MM.1S (cell line): ENCODE data around the gene TUT1.

Source experiments
- DNase-seq: peaks from one replicate; pipeline ENCODE4 v3.0.0-alpha.2; 2015
- H2AFZ ChIP-seq: fragments of 300-600 bp; sonication (generic); 2 replicates; pipeline ENCODE4 v1.6.0; 2016; ENCODE audit warnings: antibody characterized with exemption, low read length
- H3F3A ChIP-seq: fragments of 300-600 bp; sonication (generic); 2 replicates; pipeline ENCODE4 v1.6.1; 2016; ENCODE audit warnings: mild to moderate bottlenecking, antibody characterized with exemption, low read length, moderate library complexity, mixed read lengths; ENCODE audit not compliant: insufficient read depth
- H3K27ac ChIP-seq: fragments of 300-600 bp; sonication (generic); 2 replicates; pipeline ENCODE4 v1.5.1; 2016; ENCODE audit warnings: mild to moderate bottlenecking, low read length
- H3K27me3 ChIP-seq: fragments of 300-600 bp; sonication (generic); replicated peaks from 2 replicates; pipeline ENCODE4 v1.6.0; 2016; ENCODE audit warnings: low read length; ENCODE audit not compliant: insufficient read depth
- H3K36me3 ChIP-seq: fragments of 300-600 bp; sonication (generic); replicated peaks from 2 replicates; pipeline ENCODE4 v1.6.1; 2016; ENCODE audit warnings: mild to moderate bottlenecking, low read length, mixed read lengths; ENCODE audit not compliant: insufficient read depth
- H3K4me1 ChIP-seq: fragments of 300-600 bp; sonication (generic); 2 replicates; pipeline ENCODE4 v1.6.1; 2016; ENCODE audit warnings: low read length, mixed read lengths
- H3K4me2 ChIP-seq: fragments of 300-600 bp; sonication (generic); 2 replicates; pipeline ENCODE4 v1.6.0; 2016; ENCODE audit warnings: low read depth, low read length
- H3K4me3 ChIP-seq: fragments of 300-600 bp; sonication (generic); 2 replicates; pipeline ENCODE4 v1.5.1; 2016; ENCODE audit warnings: low read length, mixed read lengths
- H3K79me2 ChIP-seq: fragments of 300-600 bp; sonication (generic); 2 replicates; pipeline ENCODE4 v1.6.1; 2016; ENCODE audit warnings: mixed run types, low read length, mixed read lengths
- H3K9ac ChIP-seq: fragments of 300-600 bp; sonication (generic); 2 replicates; pipeline ENCODE4 v1.6.1; 2016; ENCODE audit warnings: low read length, mixed read lengths
- H3K9me2 ChIP-seq: fragments of 300-600 bp; sonication (generic); replicated peaks from 2 replicates; pipeline ENCODE4 v1.6.1; 2016; ENCODE audit warnings: mild to moderate bottlenecking, low read length, mixed read lengths; ENCODE audit not compliant: insufficient read depth
- H3K9me3 ChIP-seq: fragments of 300-600 bp; sonication (generic); replicated peaks from 2 replicates; pipeline ENCODE4 v1.6.1; 2016; ENCODE audit warnings: mild to moderate bottlenecking, low read length, mixed read lengths; ENCODE audit not compliant: insufficient read depth
- H4K20me1 ChIP-seq: fragments of 300-600 bp; sonication (generic); 2 replicates; pipeline ENCODE4 v1.6.1; 2016; ENCODE audit warnings: mild to moderate bottlenecking, low read length, moderate library complexity, mixed read lengths; ENCODE audit not compliant: insufficient read depth
- CTCF ChIP-seq: fragments of 300-600 bp; sonication (generic); IDR thresholded peaks from 2 replicates; pipeline ENCODE4 v1.5.1; 2016; ENCODE audit warnings: antibody characterized with exemption, low read length, mixed read lengths
- EZH2 ChIP-seq: fragments of 300-600 bp; sonication (generic); optimal IDR thresholded peaks from 2 replicates; pipeline ENCODE3; 2017; ENCODE audit warnings: low read depth, mild to moderate bottlenecking, antibody characterized with exemption, low read length, mixed read lengths
- EZH2phosphoT487 ChIP-seq: fragments of 300-600 bp; sonication (generic); IDR thresholded peaks from 2 replicates; pipeline ENCODE4 v1.6.1; 2018; ENCODE audit warnings: antibody characterized with exemption, low read length

The TUT1 gene

GRCh38 chr11:62599901-62600300, 8.6 kb upstream of the TUT1 start:
- peak overlapping the region; percentile 86; the same call in 1 of the 2 replicates for H3K27ac ChIP-seq
- no peak for DNase-seq
- peaks cover 22% of the 10 kb centered on the region for H3K36me3 ChIP-seq
- H3K27me3 ChIP-seq: no peaks in the 10 kb centered on the region
- H3K9ac ChIP-seq: peak overlapping the region; percentile 97; the same call in 1 of the 2 replicates
- H3F3A ChIP-seq: peaks cover 21% of the 10 kb centered on the region
- H3K4me3 ChIP-seq: peak overlapping the region; percentile 92
- no peaks in the 10 kb centered on the region for H3K9me3 ChIP-seq
- TF ChIP-seq EZH2: no peak
- TF ChIP-seq EZH2phosphoT487: no peak
- no peak for TF ChIP-seq CTCF
- H3K4me1 ChIP-seq: peaks cover 10% of the 10 kb centered on the region
- H3K4me2 ChIP-seq: peak overlapping the region; percentile 97
- no peaks in the 10 kb centered on the region for H4K20me1 ChIP-seq
- H3K79me2 ChIP-seq: peaks cover 54% of the 10 kb centered on the region
- H3K9me2 ChIP-seq: no peaks in the 10 kb centered on the region
- no peak overlapping the region for H2AFZ ChIP-seq

GRCh38 chr11:62599069-62599696, 7.9 kb upstream of the TUT1 start:
- peak overlapping the region; percentile 86; the same call in 1 of the 2 replicates for H3K27ac ChIP-seq
- H3K4me2 ChIP-seq: peak overlapping the region; percentile 97
- peaks cover 54% of the 10 kb centered on the region for H3K79me2 ChIP-seq
- H4K20me1 ChIP-seq: no peaks in the 10 kb centered on the region
- peak overlapping the region; percentile 92 for H3K4me3 ChIP-seq
- H3K9ac ChIP-seq: peak overlapping the region; percentile 97; the same call in 1 of the 2 replicates
- DNase-seq: peak; percentile 99
- no peaks in the 10 kb centered on the region for H3K9me2 ChIP-seq
- no peaks in the 10 kb centered on the region for H3K9me3 ChIP-seq
- H3K4me1 ChIP-seq: peaks cover 10% of the 10 kb centered on the region
- TF ChIP-seq EZH2: no peak
- TF ChIP-seq CTCF: no peak
- TF ChIP-seq EZH2phosphoT487: no peak
- H3F3A ChIP-seq: peaks cover 21% of the 10 kb centered on the region
- no peak overlapping the region for H2AFZ ChIP-seq
- peaks cover 22% of the 10 kb centered on the region for H3K36me3 ChIP-seq
- no peaks in the 10 kb centered on the region for H3K27me3 ChIP-seq

- Histone ChIP-seq H3K9me2 (no peaks in the 10 kb centered on the region), H2AFZ (no peak overlapping the region), H3K27ac (no peak overlapping the region), H3K36me3 (peaks cover 22% of the 10 kb centered on the region), H3K4me3 (no peak overlapping the region), H3K9ac (no peak overlapping the region), H3K4me2 (no peak overlapping the region), H4K20me1 (no peaks in the 10 kb centered on the region), H3K4me1 (peaks cover 25% of the 10 kb centered on the region), H3K79me2 (peaks cover 51% of the 10 kb centered on the region), H3F3A (peaks cover 34% of the 10 kb centered on the region), H3K27me3 (no peaks in the 10 kb centered on the region), H3K9me3 (no peaks in the 10 kb centered on the region)
- TF ChIP-seq EZH2phosphoT487 (no peak), CTCF (no peak), EZH2 (no peak)
- DNase-seq: no peak
These were observed 3.8 kb upstream of the TUT1 start for GRCh38 chr11:62595124-62595523.
